GM23248 (cell line): ENCODE results near the gene PIH1D1. TPM values are rescaled to one million over a fixed set of nuclear protein-coding genes. Genes with fewer than 3 reads are reported as not detected.

Experiments used
- DNase-seq: peaks from one replicate; pipeline ENCODE4 v3.0.0-alpha.2; 2015
- H2AFZ ChIP-seq: fragments of 200-600 bp; sonication (generic); 2 replicates; pipeline ENCODE4 v1.6.1; 2016; ENCODE audit warnings: antibody characterized with exemption
- H3F3A ChIP-seq: fragments of 200-600 bp; sonication (generic); 2 replicates; pipeline ENCODE4 v1.6.1; 2016; ENCODE audit warnings: mild to moderate bottlenecking, antibody characterized with exemption, mixed run types; ENCODE audit not compliant: insufficient read depth
- H3K27ac ChIP-seq: fragments of 200-600 bp; sonication (generic); 2 replicates; pipeline ENCODE4 v1.5.1; 2016; ENCODE audit warnings: mild to moderate bottlenecking
- H3K27me3 ChIP-seq: fragments of 200-600 bp; sonication (generic); replicated peaks from 2 replicates; pipeline ENCODE4 v1.6.1; 2016; ENCODE audit warnings: mild to moderate bottlenecking; ENCODE audit not compliant: insufficient read depth
- H3K36me3 ChIP-seq: fragments of 200-600 bp; sonication (generic); 2 replicates; pipeline ENCODE4 v1.6.1; 2016; ENCODE audit warnings: low read depth, mild to moderate bottlenecking
- H3K4me1 ChIP-seq: fragments of 200-600 bp; sonication (generic); 2 replicates; pipeline ENCODE4 v1.6.1; 2016; ENCODE audit warnings: mild to moderate bottlenecking; ENCODE audit not compliant: insufficient read depth
- H3K4me2 ChIP-seq: fragments of 200-600 bp; sonication (generic); one replicate; pipeline ENCODE4 v1.6.1; 2016; ENCODE audit warnings: mild to moderate bottlenecking; ENCODE audit not compliant: unreplicated experiment
- H3K4me3 ChIP-seq: fragments of 200-600 bp; sonication (generic); 2 replicates; pipeline ENCODE4 v1.5.1; 2016; ENCODE audit warnings: mild to moderate bottlenecking
- H3K79me2 ChIP-seq: fragments of 200-600 bp; sonication (generic); 2 replicates; pipeline ENCODE4 v1.6.1; 2016; ENCODE audit warnings: mild to moderate bottlenecking; ENCODE audit not compliant: insufficient read depth
- H3K9ac ChIP-seq: fragments of 200-600 bp; sonication (generic); 2 replicates; pipeline ENCODE4 v1.6.1; 2016; ENCODE audit warnings: mild to moderate bottlenecking
- H3K9me2 ChIP-seq: fragments of 200-600 bp; sonication (generic); 2 replicates; pipeline ENCODE4 v1.6.1; 2016; ENCODE audit warnings: mixed run types, mild to moderate bottlenecking, moderate library complexity; ENCODE audit not compliant: insufficient read depth
- H3K9me3 ChIP-seq: fragments of 200-600 bp; sonication (generic); one replicate; pipeline ENCODE4 v1.6.1; 2017; ENCODE audit warnings: low read depth
- H4K20me1 ChIP-seq: fragments of 200-600 bp; sonication (generic); 2 replicates; pipeline ENCODE4 v1.6.0; 2016; ENCODE audit not compliant: insufficient read depth
- EZH2 ChIP-seq: fragments of 200-600 bp; sonication (generic); IDR thresholded peaks from 2 replicates; pipeline ENCODE4 v1.6.1; 2018; ENCODE audit warnings: antibody characterized with exemption, mild to moderate bottlenecking; ENCODE audit not compliant: insufficient read depth, poor library complexity, severe bottlenecking
- EZH2phosphoT487 ChIP-seq: fragments of 200-600 bp; sonication (generic); IDR thresholded peaks from 2 replicates; pipeline ENCODE4 v1.6.1; 2018; ENCODE audit warnings: antibody characterized with exemption, moderate library complexity, mild to moderate bottlenecking, low read depth; ENCODE audit not compliant: insufficient read depth
- WGBS, 2 experiments: methylation state at CpG; one replicate each; pipeline ENCODE4 v1.1.6; 2015 to 2017; ENCODE audit warnings: low lambda C conversion rate in 2 of 2, low coverage in 1 of 2; ENCODE audit errors: missing lambda C conversion rate in 2 of 2; 5-methylcytosine and 5-hydroxymethylcytosine counted together
- in situ Hi-C: fragments of 300-500 bp; cut with MboI; formaldehyde crosslinking; loops from 2 replicates; pipeline ENCODE4 v1.15.0; 2020
- polyA plus RNA-seq: library from polyadenylated mRNA; unstranded; fragments of >200 nt; fragmentation: Nextera tagmentation; extraction: Ambion mirVana; gene quantifications from 2 replicates; pipeline ENCODE4 v1.2.1, GENCODE V29; 2016
- total RNA-seq: library from RNA; depleted of rRNA; stranded (reverse); fragments of >200 nt; shearing (Covaris generic); gene quantifications from 2 replicates; pipeline ENCODE4 v1.2.3, GENCODE V29; 2014

PIH1D1 gene
- total and polyA plus RNA-seq, 2 experiments from 2014 or later: 73.5 to 90.2 TPM

- Histone ChIP-seq H3K79me2 (no peaks in the 10 kb centered on the region), H3K4me3 (no peak overlapping the region), H3K4me1 (0 out of 2 replicates have a peak, but pooled peaks cover 5% of the 10 kb centered on the region), H2AFZ (no peak overlapping the region), H3K27me3 (peaks cover 27% of the 10 kb centered on the region), H4K20me1 (no peaks in the 10 kb centered on the region), H3K4me2 (no peak overlapping the region), H3K27ac (no peak overlapping the region), H3K9me2 (no peaks in the 10 kb centered on the region), H3K9me3 (no peaks in the 10 kb centered on the region), H3F3A (no peaks in the 10 kb centered on the region), H3K9ac (no peak overlapping the region), H3K36me3 (no peaks in the 10 kb centered on the region)
- no peak for TF ChIP-seq EZH2phosphoT487
- TF ChIP-seq EZH2: no peak
- DNase-seq: no peak
- in situ Hi-C loops: no loop called here
- WGBS, 2 experiments: 36 to 37% methylated on average over 7 of the region's 7 CpGs
These were observed 34.5 kb downstream of the PIH1D1 start for GRCh38 chr19:49417088-49417487.

DNA sequence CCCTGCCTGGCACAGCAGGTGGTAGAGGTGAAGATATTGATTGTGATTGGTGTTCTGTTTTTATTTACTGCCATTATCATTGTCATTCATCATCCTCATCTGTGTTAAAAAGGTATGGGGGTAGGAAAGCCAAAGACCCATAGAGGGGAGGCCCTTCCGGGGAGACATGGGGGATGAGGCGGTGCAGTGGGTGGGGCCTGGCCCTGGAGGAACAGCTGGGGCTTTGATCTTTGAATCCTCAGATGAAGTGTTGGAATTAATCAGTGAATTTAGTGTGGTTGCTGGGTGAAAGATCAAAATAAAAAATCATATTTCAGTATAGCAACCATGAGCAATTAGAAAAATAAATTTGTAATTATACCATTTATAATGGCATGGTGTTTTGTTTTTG is 35.8 kb downstream of the PIH1D1 start:
- no peak overlapping the region for H3K9ac ChIP-seq
- no peak overlapping the region for H3K4me3 ChIP-seq
- no peaks in the 10 kb centered on the region for H3K9me2 ChIP-seq
- in situ Hi-C loops: no loop called here
- no peaks in the 10 kb centered on the region for H4K20me1 ChIP-seq
- no peaks in the 10 kb centered on the region for H3F3A ChIP-seq
- H3K27ac ChIP-seq: no peak overlapping the region
- DNase-seq: no peak
- H3K36me3 ChIP-seq: no peaks in the 10 kb centered on the region
- peaks cover 19% of the 10 kb centered on the region for H3K27me3 ChIP-seq
- no peaks in the 10 kb centered on the region for H3K9me3 ChIP-seq
- 46 to 69% methylated on average over 2 of the region's 2 CpGs for WGBS, 2 experiments
- H3K4me2 ChIP-seq: no peak overlapping the region
- no peaks in the 10 kb centered on the region for H3K4me1 ChIP-seq
- no peak overlapping the region for H2AFZ ChIP-seq
- no peaks in the 10 kb centered on the region for H3K79me2 ChIP-seq
- TF ChIP-seq EZH2 (no peak), EZH2phosphoT487 (no peak)

- no peak overlapping the region for H2AFZ ChIP-seq
- H3K9me3 ChIP-seq: no peaks in the 10 kb centered on the region
- no peak overlapping the region for H3K27ac ChIP-seq
- no peaks in the 10 kb centered on the region for H3K79me2 ChIP-seq
- TF ChIP-seq EZH2phosphoT487 (no peak), EZH2 (no peak)
- no peaks in the 10 kb centered on the region for H4K20me1 ChIP-seq
- H3K36me3 ChIP-seq: no peaks in the 10 kb centered on the region
- no peak overlapping the region for H3K4me2 ChIP-seq
- peaks cover 19% of the 10 kb centered on the region for H3K27me3 ChIP-seq
- H3K9ac ChIP-seq: no peak overlapping the region
- no peaks in the 10 kb centered on the region for H3K9me2 ChIP-seq
- no peaks in the 10 kb centered on the region for H3K4me1 ChIP-seq
- DNase-seq: peak; percentile 45
- in situ Hi-C loops: no loop called here
- H3K4me3 ChIP-seq: no peak overlapping the region
- no peaks in the 10 kb centered on the region for H3F3A ChIP-seq
- 35 to 38% methylated on average over 13 to 15 of the region's 15 CpGs for WGBS, 2 experiments
These were observed 36.4 kb downstream of the PIH1D1 start for GRCh38 chr19:49415102-49415809.

GRCh38 chr19:49414256-49414655 is 37.4 kb downstream of the PIH1D1 start:
- Histone ChIP-seq H3K79me2 (no peaks in the 10 kb centered on the region), H3K9ac (no peak overlapping the region), H3K9me2 (no peaks in the 10 kb centered on the region), H3K9me3 (no peaks in the 10 kb centered on the region), H3K36me3 (no peaks in the 10 kb centered on the region), H3F3A (no peaks in the 10 kb centered on the region), H3K4me1 (no peaks in the 10 kb centered on the region), H3K27ac (no peak overlapping the region), H2AFZ (no peak overlapping the region), H3K27me3 (peaks cover 12% of the 10 kb centered on the region), H3K4me3 (no peak overlapping the region), H3K4me2 (no peak overlapping the region), H4K20me1 (no peaks in the 10 kb centered on the region)
- in situ Hi-C loops: no loop called here
- 63 to 65% methylated on average over 3 of the region's 3 CpGs for WGBS, 2 experiments
- DNase-seq: no peak
- TF ChIP-seq EZH2phosphoT487 (no peak), EZH2 (no peak)
